ENCODE data around the gene MAP6.
"Not testable (repeated sequence)": the region's sequence is repeated elsewhere in the genome, so short reads cannot be mapped to it uniquely, and the experiment has no call there.

MAP6 gene

DNA sequence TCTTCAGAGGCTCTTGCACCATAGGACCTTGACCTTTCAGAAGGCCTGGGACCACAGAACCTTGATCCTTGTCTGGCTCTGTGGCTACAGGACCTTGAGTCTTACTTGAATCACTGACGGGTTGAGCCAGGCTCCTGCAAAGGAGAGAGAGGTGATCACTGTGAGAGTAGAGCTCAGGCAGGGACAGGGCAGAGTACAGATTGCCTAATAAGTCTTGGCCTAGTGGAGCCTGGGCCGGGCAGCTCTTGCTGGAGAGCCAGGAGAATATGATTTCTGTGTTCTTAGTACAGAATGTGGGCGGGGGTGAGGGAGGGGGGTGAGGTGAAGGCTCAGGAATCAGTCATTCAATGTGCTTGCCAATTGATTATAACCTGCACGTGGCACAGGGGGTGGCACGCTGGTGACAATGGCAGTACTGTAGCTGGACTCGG, 80.8 kb downstream of the MAP6 start:
- Histone ChIP-seq H3K27me3 (ENCODE audit: low read length) (no peaks in the 10 kb centered on the region), H3K36me3 (ENCODE audit: low read length) (no peaks in the 10 kb centered on the region), H2AFZ (ENCODE audit: low read depth, low read length, severe bottlenecking) (no peak overlapping the region), H3F3A (ENCODE audit: insufficient read depth) (no peaks in the 10 kb centered on the region), H3K79me2 (ENCODE audit: insufficient read depth, low read length) (no peaks in the 10 kb centered on the region), H3K4me2 (ENCODE audit: low read depth, low read length, poor library complexity, severe bottlenecking) (no peak overlapping the region), H4K20me1 (ENCODE audit: low read depth, low read length) (no peaks in the 10 kb centered on the region), H3K4me3 (ENCODE audit: insufficient read depth, low read length, poor library complexity, severe bottlenecking) (no peak overlapping the region), H3K27ac (ENCODE audit: low read depth, low read length) (no peak overlapping the region), H3K9me3 (ENCODE audit: insufficient read depth, low read length) (no peaks in the 10 kb centered on the region), H3K9ac (ENCODE audit: low read length) (no peak overlapping the region), H3K9me2 (replicated peaks; ENCODE audit: insufficient read depth, low read length) (no peaks in the 10 kb centered on the region)
- TF ChIP-seq EZH2phosphoT487 (conservative IDR thresholded peaks at IDR 0.05; ENCODE audit: low read length): no peak
- TF ChIP-seq CTCF (IDR thresholded peaks at IDR 0.05; ENCODE audit: insufficient read depth, low read length, poor library complexity, severe bottlenecking): no peak

DNA sequence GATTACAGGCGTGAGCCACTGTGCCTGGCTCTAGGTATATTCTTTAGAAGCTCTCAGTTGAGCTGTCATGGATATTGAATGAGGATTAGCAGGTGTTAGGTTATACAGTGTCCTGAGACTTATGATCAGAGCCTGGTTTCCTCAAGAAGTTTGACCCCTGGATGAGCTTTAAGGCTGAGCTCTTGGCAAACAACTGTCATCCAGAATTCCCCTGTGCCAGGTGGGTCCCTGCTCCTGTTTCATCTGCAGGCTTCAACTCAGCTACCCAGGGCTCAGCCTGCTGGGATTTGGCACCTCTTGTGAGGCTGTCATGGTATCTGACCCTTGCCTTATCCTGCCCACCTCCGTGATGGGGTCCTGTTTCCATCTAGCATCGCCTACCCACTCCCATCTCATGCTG, 82.4 kb downstream of the MAP6 start:
- TF ChIP-seq EZH2phosphoT487 (conservative IDR thresholded peaks at IDR 0.05; ENCODE audit: low read length): no peak
- no peak for TF ChIP-seq CTCF (IDR thresholded peaks at IDR 0.05; ENCODE audit: insufficient read depth, low read length, poor library complexity, severe bottlenecking)

DNA sequence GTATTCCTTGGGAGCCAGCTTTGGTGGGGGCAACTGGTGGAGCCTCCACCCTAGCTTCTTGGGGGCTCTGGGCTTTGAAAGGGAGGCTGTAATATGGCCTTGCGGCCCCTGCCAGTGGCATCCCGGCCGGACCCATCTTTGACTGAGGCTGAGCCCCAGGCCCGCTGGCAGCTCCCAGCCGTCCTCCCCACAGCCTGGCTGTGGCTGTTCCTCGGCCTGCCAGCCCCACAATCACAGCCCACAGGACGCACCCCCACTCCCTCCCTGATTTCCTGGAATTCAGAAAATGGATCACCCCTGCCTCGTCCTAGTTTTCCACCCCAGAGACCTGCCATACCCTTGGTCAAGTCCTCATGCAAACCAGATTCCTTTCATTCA, 83.6 kb downstream of the MAP6 start:
- Histone ChIP-seq H3K4me3 (ENCODE audit: insufficient read depth, low read length, poor library complexity, severe bottlenecking) (no peak overlapping the region), H3K4me2 (ENCODE audit: low read depth, low read length, poor library complexity, severe bottlenecking) (no peak overlapping the region), H3F3A (ENCODE audit: insufficient read depth) (no peaks in the 10 kb centered on the region), H3K27ac (ENCODE audit: low read depth, low read length) (no peak overlapping the region), H2AFZ (ENCODE audit: low read depth, low read length, severe bottlenecking) (no peak overlapping the region), H3K9me2 (replicated peaks; ENCODE audit: insufficient read depth, low read length) (no peaks in the 10 kb centered on the region), H3K9me3 (ENCODE audit: insufficient read depth, low read length) (no peaks in the 10 kb centered on the region), H3K9ac (ENCODE audit: low read length) (no peak overlapping the region), H3K36me3 (ENCODE audit: low read length) (no peaks in the 10 kb centered on the region), H3K79me2 (ENCODE audit: insufficient read depth, low read length) (no peaks in the 10 kb centered on the region), H4K20me1 (ENCODE audit: low read depth, low read length) (no peaks in the 10 kb centered on the region), H3K27me3 (ENCODE audit: low read length) (no peaks in the 10 kb centered on the region)
- no peak for TF ChIP-seq EZH2phosphoT487 (conservative IDR thresholded peaks at IDR 0.05; ENCODE audit: low read length)

More for the DNA sequence above, 82.4 kb downstream of the MAP6 start:
- Histone ChIP-seq H3F3A (ENCODE audit: insufficient read depth) (no peaks in the 10 kb centered on the region), H3K27ac (ENCODE audit: low read depth, low read length) (no peak overlapping the region), H4K20me1 (ENCODE audit: low read depth, low read length) (no peaks in the 10 kb centered on the region), H3K9ac (ENCODE audit: low read length) (no peak overlapping the region), H3K4me2 (ENCODE audit: low read depth, low read length, poor library complexity, severe bottlenecking) (no peak overlapping the region), H3K27me3 (ENCODE audit: low read length) (no peaks in the 10 kb centered on the region), H2AFZ (ENCODE audit: low read depth, low read length, severe bottlenecking) (no peak overlapping the region), H3K36me3 (ENCODE audit: low read length) (no peaks in the 10 kb centered on the region), H3K9me2 (replicated peaks; ENCODE audit: insufficient read depth, low read length) (no peaks in the 10 kb centered on the region), H3K79me2 (ENCODE audit: insufficient read depth, low read length) (no peaks in the 10 kb centered on the region), H3K4me3 (ENCODE audit: insufficient read depth, low read length, poor library complexity, severe bottlenecking) (no peak overlapping the region), H3K9me3 (ENCODE audit: insufficient read depth, low read length) (no peaks in the 10 kb centered on the region)

DNA sequence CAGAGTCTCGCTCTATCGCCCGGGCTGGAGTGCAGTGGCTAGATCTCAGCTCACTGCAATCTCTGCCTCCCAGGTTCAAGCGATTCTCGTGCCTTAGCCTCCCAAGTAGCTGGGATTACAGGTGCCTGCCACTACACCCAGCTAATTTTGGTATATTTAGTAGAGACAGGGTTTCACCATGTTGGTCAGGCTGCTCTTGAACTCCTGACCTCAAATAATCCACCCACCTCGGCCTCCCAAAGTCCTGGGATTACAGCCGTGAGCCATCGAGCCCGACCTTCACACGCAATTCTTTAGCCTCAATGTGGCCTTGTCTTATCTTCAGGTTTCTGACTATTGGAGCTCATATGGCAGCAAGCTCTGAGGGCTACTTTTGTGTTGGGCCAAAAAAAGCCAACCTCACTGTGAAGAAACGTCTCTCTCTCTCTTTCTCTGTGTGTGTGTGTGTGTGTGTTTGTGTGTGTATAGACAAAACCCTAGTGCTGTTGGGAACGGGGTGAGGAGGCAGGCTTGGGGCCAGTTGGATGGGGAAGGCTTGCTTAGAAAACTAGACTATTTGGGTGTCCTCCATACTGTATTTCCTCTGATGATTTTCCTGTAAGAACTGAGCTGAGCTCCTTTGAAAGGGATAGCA, 84.1 kb downstream of the MAP6 start:
- H3K27me3 ChIP-seq (ENCODE audit: low read length); H3K4me2 ChIP-seq (ENCODE audit: low read depth, low read length, poor library complexity, severe bottlenecking); H4K20me1 ChIP-seq (ENCODE audit: low read depth, low read length); H3K79me2 ChIP-seq (ENCODE audit: insufficient read depth, low read length); H3K9me3 ChIP-seq (ENCODE audit: insufficient read depth, low read length); H3K4me3 ChIP-seq (ENCODE audit: insufficient read depth, low read length, poor library complexity, severe bottlenecking); H3F3A ChIP-seq (ENCODE audit: insufficient read depth); H3K27ac ChIP-seq (ENCODE audit: low read depth, low read length); H3K36me3 ChIP-seq (ENCODE audit: low read length); H3K9ac ChIP-seq (ENCODE audit: low read length); H3K9me2 ChIP-seq (replicated peaks; ENCODE audit: insufficient read depth, low read length); H2AFZ ChIP-seq (ENCODE audit: low read depth, low read length, severe bottlenecking): not testable (repeated sequence)

All from SU-DHL-6 (cell line).